ENCODE results near the gene INO80.
A peak's percentile ranks its signal among the peaks of the same experiment; 100 is the strongest.

Gene INO80

DNA sequence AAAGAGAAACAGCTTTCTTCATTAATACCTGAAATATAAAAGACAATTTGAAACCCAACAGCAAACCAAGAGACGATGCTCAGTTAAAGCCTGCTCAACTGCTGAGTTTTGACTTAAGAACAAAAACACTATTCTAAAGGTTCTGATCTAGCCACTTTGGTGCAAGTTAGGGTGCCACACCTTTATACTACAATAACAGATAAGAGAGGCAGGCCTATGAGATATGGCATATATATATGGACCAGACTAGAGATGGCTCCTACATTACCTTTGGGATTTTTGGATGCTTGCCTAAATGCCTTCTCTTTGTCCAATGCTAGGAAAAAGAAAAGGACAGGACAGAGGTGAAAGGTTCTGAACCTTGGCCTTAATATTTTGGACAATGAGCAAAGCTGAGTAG is 68.6 kb downstream of the INO80 start:
- ATAC-seq, result no peak
- TF ChIP-seq ISL1 (CRISPR knock-in tag; IDR thresholded peaks at IDR 0.05), result no peak
- TF ChIP-seq GLIS3 (CRISPR knock-in tag; IDR thresholded peaks at IDR 0.05), result no peak
- TF ChIP-seq, protein P1, sequence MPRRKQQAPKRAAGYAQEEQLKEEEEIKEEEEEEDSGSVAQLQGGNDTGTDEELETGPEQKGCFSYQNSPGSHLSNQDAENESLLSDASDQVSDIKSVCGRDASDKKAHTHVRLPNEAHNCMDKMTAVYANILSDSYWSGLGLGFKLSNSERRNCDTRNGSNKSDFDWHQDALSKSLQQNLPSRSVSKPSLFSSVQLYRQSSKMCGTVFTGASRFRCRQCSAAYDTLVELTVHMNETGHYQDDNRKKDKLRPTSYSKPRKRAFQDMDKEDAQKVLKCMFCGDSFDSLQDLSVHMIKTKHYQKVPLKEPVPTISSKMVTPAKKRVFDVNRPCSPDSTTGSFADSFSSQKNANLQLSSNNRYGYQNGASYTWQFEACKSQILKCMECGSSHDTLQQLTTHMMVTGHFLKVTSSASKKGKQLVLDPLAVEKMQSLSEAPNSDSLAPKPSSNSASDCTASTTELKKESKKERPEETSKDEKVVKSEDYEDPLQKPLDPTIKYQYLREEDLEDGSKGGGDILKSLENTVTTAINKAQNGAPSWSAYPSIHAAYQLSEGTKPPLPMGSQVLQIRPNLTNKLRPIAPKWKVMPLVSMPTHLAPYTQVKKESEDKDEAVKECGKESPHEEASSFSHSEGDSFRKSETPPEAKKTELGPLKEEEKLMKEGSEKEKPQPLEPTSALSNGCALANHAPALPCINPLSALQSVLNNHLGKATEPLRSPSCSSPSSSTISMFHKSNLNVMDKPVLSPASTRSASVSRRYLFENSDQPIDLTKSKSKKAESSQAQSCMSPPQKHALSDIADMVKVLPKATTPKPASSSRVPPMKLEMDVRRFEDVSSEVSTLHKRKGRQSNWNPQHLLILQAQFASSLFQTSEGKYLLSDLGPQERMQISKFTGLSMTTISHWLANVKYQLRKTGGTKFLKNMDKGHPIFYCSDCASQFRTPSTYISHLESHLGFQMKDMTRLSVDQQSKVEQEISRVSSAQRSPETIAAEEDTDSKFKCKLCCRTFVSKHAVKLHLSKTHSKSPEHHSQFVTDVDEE (CRISPR knock-in tag; IDR thresholded peaks at IDR 0.05), result no peak

DNA sequence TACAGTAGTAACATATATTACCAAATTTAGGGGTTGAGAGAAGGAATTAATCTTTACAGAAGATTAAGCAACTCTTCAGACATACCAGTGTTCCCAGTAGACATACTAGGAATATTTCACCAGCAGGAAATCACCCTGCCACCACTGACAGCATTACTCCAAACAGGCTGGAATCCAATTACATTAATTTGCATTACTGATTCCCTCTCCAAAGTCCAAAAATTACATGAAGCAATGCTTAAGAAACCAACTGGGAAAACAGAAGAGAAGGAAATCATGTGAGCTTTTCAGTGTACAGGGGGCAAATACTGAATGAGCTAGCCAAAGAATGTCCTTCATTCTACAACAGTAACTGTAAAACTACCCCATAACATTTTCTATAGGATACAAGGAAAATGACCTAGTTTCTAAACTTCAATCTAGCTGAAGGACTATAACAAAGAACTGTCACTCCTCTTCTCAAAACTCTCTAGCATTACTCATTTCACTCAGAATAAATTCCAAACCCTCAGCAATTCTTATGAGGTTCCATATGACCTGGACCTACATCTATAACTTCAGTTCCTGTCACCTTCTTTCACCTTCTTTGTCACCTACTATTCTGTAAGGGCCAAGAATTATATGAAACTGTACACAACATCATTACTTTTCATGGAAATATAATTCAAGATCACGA is 72.7 kb downstream of the INO80 start:
- no peak; the same call in 1 of the 3 replicates for ATAC-seq
- TF ChIP-seq ZNF565 (CRISPR knock-in tag; conservative IDR thresholded peaks at IDR 0.05; ENCODE audit: low read depth) (no peak), ISL1 (CRISPR knock-in tag; IDR thresholded peaks at IDR 0.05) (peak; percentile 74), ZFP30 (CRISPR knock-in tag; IDR thresholded peaks at IDR 0.05) (peak; percentile 12; the same call in 1 of the 2 replicates)

DNA sequence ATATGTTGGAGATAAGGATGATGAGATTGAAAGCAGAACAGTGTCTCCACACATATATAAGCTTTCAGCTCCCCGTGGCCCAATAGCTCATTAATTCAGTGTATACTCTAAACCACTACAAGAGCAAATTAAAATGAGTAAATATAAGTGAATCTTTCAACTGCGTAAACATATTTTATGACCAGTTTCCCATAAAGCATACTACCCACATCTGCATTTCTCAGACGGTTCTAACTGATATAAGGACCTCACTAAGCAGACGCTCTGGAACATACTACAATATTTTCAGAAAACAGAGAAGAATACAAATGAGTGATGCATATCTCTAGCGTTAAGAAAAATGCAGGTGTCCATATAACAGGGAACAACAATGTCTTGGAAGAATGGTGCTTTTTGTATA is 73.2 kb downstream of the INO80 start:
- TF ChIP-seq, protein P2, sequence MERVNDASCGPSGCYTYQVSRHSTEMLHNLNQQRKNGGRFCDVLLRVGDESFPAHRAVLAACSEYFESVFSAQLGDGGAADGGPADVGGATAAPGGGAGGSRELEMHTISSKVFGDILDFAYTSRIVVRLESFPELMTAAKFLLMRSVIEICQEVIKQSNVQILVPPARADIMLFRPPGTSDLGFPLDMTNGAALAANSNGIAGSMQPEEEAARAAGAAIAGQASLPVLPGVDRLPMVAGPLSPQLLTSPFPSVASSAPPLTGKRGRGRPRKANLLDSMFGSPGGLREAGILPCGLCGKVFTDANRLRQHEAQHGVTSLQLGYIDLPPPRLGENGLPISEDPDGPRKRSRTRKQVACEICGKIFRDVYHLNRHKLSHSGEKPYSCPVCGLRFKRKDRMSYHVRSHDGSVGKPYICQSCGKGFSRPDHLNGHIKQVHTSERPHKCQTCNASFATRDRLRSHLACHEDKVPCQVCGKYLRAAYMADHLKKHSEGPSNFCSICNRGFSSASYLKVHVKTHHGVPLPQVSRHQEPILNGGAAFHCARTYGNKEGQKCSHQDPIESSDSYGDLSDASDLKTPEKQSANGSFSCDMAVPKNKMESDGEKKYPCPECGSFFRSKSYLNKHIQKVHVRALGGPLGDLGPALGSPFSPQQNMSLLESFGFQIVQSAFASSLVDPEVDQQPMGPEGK (CRISPR knock-in tag; IDR thresholded peaks at IDR 0.05; ENCODE audit: borderline replicate concordance), result no peak
- TF ChIP-seq BACH2 (CRISPR knock-in tag; IDR thresholded peaks at IDR 0.05; ENCODE audit: borderline replicate concordance) (no peak), SNAI2 (CRISPR knock-in tag; IDR thresholded peaks at IDR 0.05) (no peak), ZC3H10 (CRISPR knock-in tag; IDR thresholded peaks at IDR 0.05) (no peak)
- TF ChIP-seq, protein P3, sequence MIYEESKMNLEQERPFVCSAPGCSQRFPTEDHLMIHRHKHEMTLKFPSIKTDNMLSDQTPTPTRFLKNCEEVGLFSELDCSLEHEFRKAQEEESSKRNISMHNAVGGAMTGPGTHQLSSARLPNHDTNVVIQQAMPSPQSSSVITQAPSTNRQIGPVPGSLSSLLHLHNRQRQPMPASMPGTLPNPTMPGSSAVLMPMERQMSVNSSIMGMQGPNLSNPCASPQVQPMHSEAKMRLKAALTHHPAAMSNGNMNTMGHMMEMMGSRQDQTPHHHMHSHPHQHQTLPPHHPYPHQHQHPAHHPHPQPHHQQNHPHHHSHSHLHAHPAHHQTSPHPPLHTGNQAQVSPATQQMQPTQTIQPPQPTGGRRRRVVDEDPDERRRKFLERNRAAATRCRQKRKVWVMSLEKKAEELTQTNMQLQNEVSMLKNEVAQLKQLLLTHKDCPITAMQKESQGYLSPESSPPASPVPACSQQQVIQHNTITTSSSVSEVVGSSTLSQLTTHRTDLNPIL (CRISPR knock-in tag; IDR thresholded peaks at IDR 0.05; ENCODE audit: low read depth), result no peak
- TF ChIP-seq, protein P1 (CRISPR knock-in tag; IDR thresholded peaks at IDR 0.05), result no peak
- no peak for ATAC-seq

DNA sequence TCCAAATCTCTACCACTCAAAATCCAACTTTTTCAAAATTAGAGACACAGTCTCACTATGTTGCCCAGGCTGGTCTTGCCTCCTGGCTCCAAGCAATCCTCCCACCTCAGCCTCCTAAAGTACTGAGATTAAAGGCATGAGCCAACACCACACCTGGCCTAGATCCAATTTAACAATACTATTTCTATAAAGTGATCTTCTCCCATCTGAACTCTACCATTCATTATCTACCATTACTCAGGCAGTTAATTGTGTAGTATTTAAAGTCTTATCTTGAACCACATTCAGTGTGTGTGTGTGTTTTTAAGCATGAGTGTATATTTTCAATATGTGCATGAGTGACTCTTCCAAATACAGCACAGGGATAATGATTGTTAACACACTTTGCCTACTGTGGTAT is 77.0 kb downstream of the INO80 start:
- no peak for TF ChIP-seq ZFP30 (CRISPR knock-in tag; IDR thresholded peaks at IDR 0.05)
- TF ChIP-seq, protein P3 (CRISPR knock-in tag; IDR thresholded peaks at IDR 0.05; ENCODE audit: low read depth), result no peak
- no peak for TF ChIP-seq SNAI2 (CRISPR knock-in tag; IDR thresholded peaks at IDR 0.05)
- no peak for ATAC-seq

DNA sequence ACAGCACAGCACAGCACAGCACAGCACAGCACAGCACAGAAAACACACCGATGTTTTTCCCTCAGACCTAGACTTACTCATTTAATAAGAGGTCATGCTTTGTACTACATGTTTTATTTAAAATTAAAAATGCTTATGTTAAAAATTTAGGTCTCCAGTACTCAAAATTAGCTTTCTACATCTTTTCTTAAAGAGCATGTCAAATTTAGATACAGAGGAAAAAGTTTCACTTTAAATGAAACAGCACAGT is 84.1 kb downstream of the INO80 start:
- no peak for ATAC-seq
- TF ChIP-seq ZNF8 (CRISPR knock-in tag; IDR thresholded peaks at IDR 0.05) (no peak), BACH2 (CRISPR knock-in tag; IDR thresholded peaks at IDR 0.05; ENCODE audit: borderline replicate concordance) (no peak), OSR1 (CRISPR knock-in tag; IDR thresholded peaks at IDR 0.05) (no peak), ZNF70 (CRISPR knock-in tag; IDR thresholded peaks at IDR 0.05) (no peak), CSDC2 (CRISPR knock-in tag; IDR thresholded peaks at IDR 0.05) (no peak), ISL1 (CRISPR knock-in tag; IDR thresholded peaks at IDR 0.05) (no peak), SNAI2 (CRISPR knock-in tag; IDR thresholded peaks at IDR 0.05) (no peak), ZC3H10 (CRISPR knock-in tag; IDR thresholded peaks at IDR 0.05) (no peak), ARNTL (CRISPR knock-in tag; IDR thresholded peaks at IDR 0.05; ENCODE audit: borderline replicate concordance, low read depth) (no peak), GLIS3 (CRISPR knock-in tag; IDR thresholded peaks at IDR 0.05) (no peak)
- TF ChIP-seq, protein P4, sequence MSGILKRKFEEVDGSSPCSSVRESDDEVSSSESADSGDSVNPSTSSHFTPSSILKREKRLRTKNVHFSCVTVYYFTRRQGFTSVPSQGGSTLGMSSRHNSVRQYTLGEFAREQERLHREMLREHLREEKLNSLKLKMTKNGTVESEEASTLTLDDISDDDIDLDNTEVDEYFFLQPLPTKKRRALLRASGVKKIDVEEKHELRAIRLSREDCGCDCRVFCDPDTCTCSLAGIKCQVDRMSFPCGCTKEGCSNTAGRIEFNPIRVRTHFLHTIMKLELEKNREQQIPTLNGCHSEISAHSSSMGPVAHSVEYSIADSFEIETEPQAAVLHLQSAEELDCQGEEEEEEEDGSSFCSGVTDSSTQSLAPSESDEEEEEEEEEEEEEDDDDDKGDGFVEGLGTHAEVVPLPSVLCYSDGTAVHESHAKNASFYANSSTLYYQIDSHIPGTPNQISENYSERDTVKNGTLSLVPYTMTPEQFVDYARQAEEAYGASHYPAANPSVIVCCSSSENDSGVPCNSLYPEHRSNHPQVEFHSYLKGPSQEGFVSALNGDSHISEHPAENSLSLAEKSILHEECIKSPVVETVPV (CRISPR knock-in tag; IDR thresholded peaks at IDR 0.05), result no peak
- TF ChIP-seq, protein P1 (CRISPR knock-in tag; IDR thresholded peaks at IDR 0.05), result no peak
- TF ChIP-seq, protein P3 (CRISPR knock-in tag; IDR thresholded peaks at IDR 0.05; ENCODE audit: low read depth), result no peak
